ENCODE data around the gene INMT.

INMT gene

DNA sequence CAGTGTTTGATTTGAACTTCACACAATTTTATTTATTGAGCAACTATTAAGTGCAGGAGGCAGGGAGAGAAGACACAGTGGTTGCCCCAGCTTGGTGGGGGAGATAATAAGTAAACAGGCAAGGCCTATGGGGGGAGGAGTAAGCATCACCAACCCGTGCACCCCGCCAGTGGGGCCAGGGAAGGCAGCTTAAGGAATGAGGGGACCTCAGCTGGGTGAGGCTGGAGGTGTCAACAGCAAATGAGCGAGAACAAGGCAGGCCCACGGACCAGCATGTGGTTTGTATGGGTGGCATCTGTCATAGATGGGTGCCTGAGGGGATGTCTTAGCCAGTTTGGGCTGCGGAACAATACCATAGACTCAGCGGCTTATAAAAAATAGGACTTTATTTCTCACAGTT is 45.6 kb upstream of the INMT start:
- ChIA-PET POLR2A (no interaction called here), CTCF (no interaction called here)
- no peak for DNase-seq (ENCODE audit: extremely low spot score)
- TF ChIP-seq NFRKB (IDR thresholded peaks at IDR 0.05) = no peak
- no peak for TF ChIP-seq ELF4 (IDR thresholded peaks at IDR 0.05)
- TF ChIP-seq SUZ12 (IDR thresholded peaks at IDR 0.05) = no peak

DNA sequence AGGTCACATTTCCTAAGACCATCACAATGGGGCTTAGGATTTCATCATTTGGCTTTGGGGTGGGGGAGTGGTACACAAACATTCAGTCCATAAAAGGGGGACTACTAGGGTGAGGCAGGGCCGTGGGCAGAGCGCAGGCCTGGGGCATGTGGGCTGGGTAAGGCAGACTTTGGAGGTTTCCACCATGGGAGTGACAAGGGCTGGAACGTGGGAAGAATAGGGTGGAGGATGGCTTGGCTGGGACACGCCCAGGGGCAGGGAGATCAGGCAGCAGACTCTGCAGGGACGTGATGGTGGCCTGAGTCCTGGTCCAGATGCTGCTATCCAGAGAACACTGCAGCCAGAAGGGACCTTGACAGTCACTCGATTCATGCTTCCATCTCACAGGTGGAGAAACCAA is 45.0 kb upstream of the INMT start:
- ChIA-PET CTCF (no interaction called here), POLR2A (no interaction called here)
- no peak for DNase-seq (ENCODE audit: extremely low spot score)
- no peak for TF ChIP-seq NFRKB (IDR thresholded peaks at IDR 0.05)
- TF ChIP-seq SP1 (IDR thresholded peaks at IDR 0.05) = no peak
- TF ChIP-seq, protein P1, sequence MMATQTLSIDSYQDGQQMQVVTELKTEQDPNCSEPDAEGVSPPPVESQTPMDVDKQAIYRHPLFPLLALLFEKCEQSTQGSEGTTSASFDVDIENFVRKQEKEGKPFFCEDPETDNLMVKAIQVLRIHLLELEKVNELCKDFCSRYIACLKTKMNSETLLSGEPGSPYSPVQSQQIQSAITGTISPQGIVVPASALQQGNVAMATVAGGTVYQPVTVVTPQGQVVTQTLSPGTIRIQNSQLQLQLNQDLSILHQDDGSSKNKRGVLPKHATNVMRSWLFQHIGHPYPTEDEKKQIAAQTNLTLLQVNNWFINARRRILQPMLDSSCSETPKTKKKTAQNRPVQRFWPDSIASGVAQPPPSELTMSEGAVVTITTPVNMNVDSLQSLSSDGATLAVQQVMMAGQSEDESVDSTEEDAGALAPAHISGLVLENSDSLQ (IDR thresholded peaks at IDR 0.05) = no peak
- TF ChIP-seq FOXK2 (IDR thresholded peaks at IDR 0.05) = no peak
- no peak for TF ChIP-seq BHLHE40 (IDR thresholded peaks at IDR 0.05; ENCODE audit: borderline replicate concordance)
- TF ChIP-seq TARDBP (IDR thresholded peaks at IDR 0.05) = no peak
- TF ChIP-seq L3MBTL2 (conservative IDR thresholded peaks at IDR 0.05) = no peak
- no peak for TF ChIP-seq FOXM1 (IDR thresholded peaks at IDR 0.05; ENCODE audit: borderline replicate concordance)
- TF ChIP-seq CTBP1 (IDR thresholded peaks at IDR 0.05; ENCODE audit: borderline replicate concordance) = no peak
- no peak for TF ChIP-seq LEF1 (IDR thresholded peaks at IDR 0.05; ENCODE audit: borderline replicate concordance)
- TF ChIP-seq HDGF (IDR thresholded peaks at IDR 0.05; ENCODE audit: borderline replicate concordance) = no peak
- no peak for TF ChIP-seq ELF4 (IDR thresholded peaks at IDR 0.05)
- no peak for TF ChIP-seq SUZ12 (IDR thresholded peaks at IDR 0.05)
- no peak for TF ChIP-seq ZNF384 (IDR thresholded peaks at IDR 0.05)
- no peak for TF ChIP-seq FOXA1 (IDR thresholded peaks at IDR 0.05)
- TF ChIP-seq ARNT (IDR thresholded peaks at IDR 0.05) = no peak

DNA sequence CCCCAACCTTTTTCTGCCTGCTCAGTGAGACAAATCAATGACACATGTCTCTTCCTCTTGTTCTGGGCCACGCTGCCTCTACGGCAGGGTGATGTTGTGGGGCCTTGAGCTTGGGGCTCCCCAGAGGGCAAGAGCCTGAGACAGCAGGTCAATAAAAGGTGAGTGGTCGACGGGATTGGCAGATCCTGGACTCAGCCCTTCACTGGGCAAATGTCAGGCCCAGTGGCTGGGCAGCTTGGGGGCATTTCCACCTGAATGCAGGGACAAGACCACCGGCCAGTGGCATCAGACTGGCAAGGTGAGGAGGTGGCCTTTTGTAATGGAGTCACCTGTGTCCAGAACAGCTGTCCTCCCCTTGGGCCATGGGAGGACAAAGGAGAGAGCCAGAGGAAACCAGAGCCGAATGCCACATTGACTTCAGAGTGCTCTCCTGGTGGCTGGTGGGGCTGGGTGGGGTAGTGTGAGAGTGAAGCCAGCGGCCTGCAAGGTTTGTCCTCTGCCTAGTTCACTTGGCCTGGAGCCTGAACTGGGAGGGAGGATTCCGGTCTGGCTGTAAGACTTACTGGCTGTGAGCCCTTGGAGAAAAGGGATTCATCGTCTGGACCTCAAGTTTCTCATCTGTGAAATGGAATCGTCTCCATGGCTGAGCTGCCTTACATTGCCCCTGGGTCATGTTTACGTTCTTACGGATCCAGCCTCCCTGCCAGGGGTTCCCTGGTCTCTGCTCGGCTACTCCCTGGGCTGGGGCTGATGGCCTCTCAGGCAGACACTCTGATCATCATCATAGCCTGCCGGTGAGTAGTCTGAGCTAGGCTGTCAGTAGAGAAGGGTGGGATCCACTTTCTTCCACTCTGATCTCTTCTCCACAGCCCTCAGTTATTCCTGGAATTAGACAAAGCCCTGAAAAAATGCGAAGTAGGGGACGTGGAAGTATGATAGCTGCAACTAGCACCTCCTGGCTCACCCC is 44.3 kb upstream of the INMT start:
- no peak for DNase-seq (ENCODE audit: extremely low spot score)
- POLR2A ChIA-PET = no interaction called here
- TF ChIP-seq SP1 (IDR thresholded peaks at IDR 0.05) = no peak
- TF ChIP-seq L3MBTL2 (conservative IDR thresholded peaks at IDR 0.05) = no peak
- TF ChIP-seq HDGF (IDR thresholded peaks at IDR 0.05; ENCODE audit: borderline replicate concordance) = no peak
- TF ChIP-seq ZNF384 (IDR thresholded peaks at IDR 0.05) = no peak
- TF ChIP-seq TARDBP (IDR thresholded peaks at IDR 0.05) = no peak
- no peak for TF ChIP-seq BHLHE40 (IDR thresholded peaks at IDR 0.05; ENCODE audit: borderline replicate concordance)
- TF ChIP-seq CTBP1 (IDR thresholded peaks at IDR 0.05; ENCODE audit: borderline replicate concordance) = no peak
- TF ChIP-seq SUZ12 (IDR thresholded peaks at IDR 0.05) = no peak
- TF ChIP-seq LEF1 (IDR thresholded peaks at IDR 0.05; ENCODE audit: borderline replicate concordance) = no peak
- no peak for TF ChIP-seq FOXA1 (IDR thresholded peaks at IDR 0.05)
- TF ChIP-seq NFRKB (IDR thresholded peaks at IDR 0.05) = no peak
- TF ChIP-seq FOXM1 (IDR thresholded peaks at IDR 0.05; ENCODE audit: borderline replicate concordance) = no peak
- TF ChIP-seq ELF4 (IDR thresholded peaks at IDR 0.05) = no peak
- no peak for TF ChIP-seq ARNT (IDR thresholded peaks at IDR 0.05)
- no peak for TF ChIP-seq FOXK2 (IDR thresholded peaks at IDR 0.05)
- TF ChIP-seq, protein P1 (IDR thresholded peaks at IDR 0.05) = no peak
- CTCF ChIA-PET = interaction anchor here (0.6 kb wide), 1 partner anchor 26 kb away, joined by 3 read pairs; no protein-coding TSS in a partner anchor

DNA sequence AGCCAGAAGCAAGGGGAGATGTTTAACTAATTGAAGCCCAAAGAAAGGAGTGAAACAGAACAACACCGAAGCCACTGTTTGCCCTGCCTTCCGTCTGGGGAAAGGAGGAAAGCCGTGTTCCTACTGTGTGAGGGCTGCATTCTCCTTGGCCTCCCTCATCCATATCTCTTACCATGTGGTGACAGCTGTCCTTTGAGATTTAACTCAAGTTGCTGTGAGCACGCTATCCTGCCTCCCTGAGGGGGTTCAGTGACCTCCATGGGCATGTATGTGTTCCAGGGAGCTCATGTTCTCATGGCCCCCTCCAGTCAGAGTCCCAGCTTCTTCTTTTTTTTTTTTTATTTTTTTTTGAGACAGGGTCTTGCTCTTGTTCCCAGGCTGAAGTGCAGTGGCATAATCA is 43.5 kb upstream of the INMT start:
- ChIA-PET CTCF (interaction anchor here (0.6 kb wide), 1 partner anchor 25 kb away, joined by 3 read pairs; no protein-coding TSS in a partner anchor), POLR2A (interaction anchor here (0.6 kb wide), 1 partner anchor 13 kb away, joined by 3 read pairs; no protein-coding TSS in a partner anchor)
- TF ChIP-seq FOXK2 (IDR thresholded peaks at IDR 0.05) (no peak), LEF1 (IDR thresholded peaks at IDR 0.05; ENCODE audit: borderline replicate concordance) (no peak), BHLHE40 (IDR thresholded peaks at IDR 0.05; ENCODE audit: borderline replicate concordance) (no peak), ARNT (IDR thresholded peaks at IDR 0.05) (no peak), ELF4 (IDR thresholded peaks at IDR 0.05) (no peak), SUZ12 (IDR thresholded peaks at IDR 0.05) (no peak), NFRKB (IDR thresholded peaks at IDR 0.05) (no peak), FOXM1 (IDR thresholded peaks at IDR 0.05; ENCODE audit: borderline replicate concordance) (no peak), SP1 (IDR thresholded peaks at IDR 0.05) (no peak), TARDBP (IDR thresholded peaks at IDR 0.05) (no peak), HDGF (IDR thresholded peaks at IDR 0.05; ENCODE audit: borderline replicate concordance) (no peak), FOXA1 (IDR thresholded peaks at IDR 0.05) (no peak), L3MBTL2 (conservative IDR thresholded peaks at IDR 0.05) (no peak), CTBP1 (IDR thresholded peaks at IDR 0.05; ENCODE audit: borderline replicate concordance) (no peak), ZNF384 (IDR thresholded peaks at IDR 0.05) (no peak)
- TF ChIP-seq, protein P1 (IDR thresholded peaks at IDR 0.05) = no peak
- no peak for DNase-seq (ENCODE audit: extremely low spot score)

DNA sequence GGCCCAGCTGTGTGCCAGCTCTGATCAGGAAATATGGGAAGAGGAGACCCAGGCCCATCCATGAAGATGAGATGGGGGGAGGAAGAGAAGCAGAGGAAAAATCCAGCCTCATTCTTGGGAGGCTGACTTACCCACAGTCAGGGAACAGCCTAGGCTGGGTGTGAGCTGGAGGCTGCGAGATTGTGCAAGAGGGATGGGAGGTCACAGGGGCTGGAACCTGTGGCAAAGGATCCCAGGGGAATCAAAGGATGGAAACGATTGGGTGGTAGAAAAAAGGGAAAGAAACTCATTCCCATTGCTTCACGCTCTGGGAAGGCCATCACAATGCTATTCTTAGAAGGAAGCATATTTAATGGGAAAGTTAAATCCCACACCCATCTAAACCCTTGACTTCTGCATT is 43.0 kb upstream of the INMT start:
- DNase-seq (ENCODE audit: extremely low spot score) = no peak
- ChIA-PET POLR2A (interaction anchor here (0.6 kb wide), 1 partner anchor 13 kb away, joined by 3 read pairs; no protein-coding TSS in a partner anchor), CTCF (interaction anchor here (0.8 kb wide), 1 partner anchor 12 kb away, joined by 6 read pairs; no protein-coding TSS in a partner anchor)
- TF ChIP-seq FOXM1 (IDR thresholded peaks at IDR 0.05; ENCODE audit: borderline replicate concordance) (no peak), FOXA1 (IDR thresholded peaks at IDR 0.05) (no peak), CTBP1 (IDR thresholded peaks at IDR 0.05; ENCODE audit: borderline replicate concordance) (no peak), ARNT (IDR thresholded peaks at IDR 0.05) (no peak), SP1 (IDR thresholded peaks at IDR 0.05) (no peak), FOXK2 (IDR thresholded peaks at IDR 0.05) (no peak), TARDBP (IDR thresholded peaks at IDR 0.05) (no peak), L3MBTL2 (conservative IDR thresholded peaks at IDR 0.05) (no peak), SUZ12 (IDR thresholded peaks at IDR 0.05) (no peak)
- TF ChIP-seq, protein P1 (IDR thresholded peaks at IDR 0.05) = no peak
